ENCODE results near the gene MYO1D. TPM values are rescaled to one million over a fixed set of nuclear protein-coding genes. Genes with fewer than 3 reads are reported as not detected.

Gene MYO1D
- total RNA-seq, 1 experiment from 2014 or later, result 57.2 TPM

DNA sequence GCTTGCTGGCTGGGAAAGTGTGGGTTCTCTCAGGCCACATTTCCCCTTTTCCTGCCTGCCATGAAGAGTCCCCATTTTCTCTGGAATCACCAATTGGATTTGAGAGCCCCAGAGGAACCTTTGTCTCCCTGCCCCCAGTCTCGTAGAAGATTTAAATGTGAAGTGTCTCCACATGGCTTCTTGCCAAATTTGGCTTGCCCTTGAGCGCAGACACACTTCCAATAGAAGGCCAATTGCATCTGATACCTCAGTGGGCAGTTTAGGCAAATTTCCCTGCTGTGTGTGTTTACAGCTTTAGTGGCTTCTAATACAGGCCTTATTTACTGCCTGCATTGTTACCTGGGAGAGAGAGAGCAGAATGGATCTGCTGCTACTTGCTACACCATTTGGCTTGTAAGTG is 360.5 kb downstream of the MYO1D start:
- intact Hi-C loops (cut with micrococcal nuclease; ENCODE audit: unreplicated experiment), result no loop called here
- no peak overlapping the region for H3K27ac Mint-ChIP-seq (ENCODE audit: unreplicated experiment)
- no peaks in the 10 kb centered on the region for H3K9me3 Mint-ChIP-seq (ENCODE audit: low read depth, unreplicated experiment)
- no peaks in the 10 kb centered on the region for H3K27me3 Mint-ChIP-seq (ENCODE audit: unreplicated experiment)
- peaks cover 15% of the 10 kb centered on the region for H3K4me1 Mint-ChIP-seq (ENCODE audit: low read depth, unreplicated experiment)
- H3K36me3 Mint-ChIP-seq (ENCODE audit: insufficient read depth, unreplicated experiment), result no peaks in the 10 kb centered on the region
- DNase-seq, result no peak
- H3K4me3 Mint-ChIP-seq (ENCODE audit: low read depth, unreplicated experiment), result no peak overlapping the region
- TF ChIP-seq, protein P1, sequence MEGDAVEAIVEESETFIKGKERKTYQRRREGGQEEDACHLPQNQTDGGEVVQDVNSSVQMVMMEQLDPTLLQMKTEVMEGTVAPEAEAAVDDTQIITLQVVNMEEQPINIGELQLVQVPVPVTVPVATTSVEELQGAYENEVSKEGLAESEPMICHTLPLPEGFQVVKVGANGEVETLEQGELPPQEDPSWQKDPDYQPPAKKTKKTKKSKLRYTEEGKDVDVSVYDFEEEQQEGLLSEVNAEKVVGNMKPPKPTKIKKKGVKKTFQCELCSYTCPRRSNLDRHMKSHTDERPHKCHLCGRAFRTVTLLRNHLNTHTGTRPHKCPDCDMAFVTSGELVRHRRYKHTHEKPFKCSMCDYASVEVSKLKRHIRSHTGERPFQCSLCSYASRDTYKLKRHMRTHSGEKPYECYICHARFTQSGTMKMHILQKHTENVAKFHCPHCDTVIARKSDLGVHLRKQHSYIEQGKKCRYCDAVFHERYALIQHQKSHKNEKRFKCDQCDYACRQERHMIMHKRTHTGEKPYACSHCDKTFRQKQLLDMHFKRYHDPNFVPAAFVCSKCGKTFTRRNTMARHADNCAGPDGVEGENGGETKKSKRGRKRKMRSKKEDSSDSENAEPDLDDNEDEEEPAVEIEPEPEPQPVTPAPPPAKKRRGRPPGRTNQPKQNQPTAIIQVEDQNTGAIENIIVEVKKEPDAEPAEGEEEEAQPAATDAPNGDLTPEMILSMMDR (IDR thresholded peaks at IDR 0.05; ENCODE audit: unreplicated experiment), result no peak
- no TSS peak for BruUV-seq (replicated peaks)
- CTCF ChIA-PET, result no interaction called here

DNA sequence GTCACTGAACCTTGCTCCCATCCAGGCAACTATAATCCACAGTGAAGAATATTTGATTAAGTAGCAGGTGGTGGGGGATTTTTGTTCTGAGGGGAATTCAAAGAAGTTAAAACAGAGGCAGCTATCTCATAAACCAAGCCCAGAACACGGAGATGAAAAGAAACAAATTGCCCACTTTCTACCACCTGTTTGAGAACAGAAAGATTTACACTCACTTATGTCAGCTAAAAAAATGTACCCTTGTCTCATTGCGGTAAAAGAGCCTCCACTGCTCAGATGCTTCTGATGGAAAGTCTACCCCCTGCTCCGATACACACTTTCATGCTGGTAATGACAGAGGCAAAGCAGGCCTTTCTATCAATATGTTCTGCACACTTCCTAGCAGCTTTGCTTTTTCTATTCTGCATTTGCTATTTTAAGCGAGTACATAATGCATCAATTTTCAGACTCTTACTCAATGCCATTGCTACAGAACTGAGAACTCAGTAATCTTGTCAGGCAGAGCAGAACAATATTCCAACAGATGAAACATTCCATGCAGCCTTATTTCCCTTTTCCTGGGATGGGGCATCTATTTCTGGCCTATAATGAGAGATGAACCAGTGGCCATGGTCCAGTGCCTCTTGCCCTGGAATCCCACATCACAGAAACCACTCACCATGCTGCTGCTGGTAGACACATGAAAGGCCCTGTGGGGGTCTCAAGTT is 361.1 kb downstream of the MYO1D start:
- Mint-ChIP-seq H3K27me3 (ENCODE audit: unreplicated experiment) (no peaks in the 10 kb centered on the region), H3K9me3 (ENCODE audit: low read depth, unreplicated experiment) (no peaks in the 10 kb centered on the region)
- CTCF ChIA-PET, result no interaction called here

DNA sequence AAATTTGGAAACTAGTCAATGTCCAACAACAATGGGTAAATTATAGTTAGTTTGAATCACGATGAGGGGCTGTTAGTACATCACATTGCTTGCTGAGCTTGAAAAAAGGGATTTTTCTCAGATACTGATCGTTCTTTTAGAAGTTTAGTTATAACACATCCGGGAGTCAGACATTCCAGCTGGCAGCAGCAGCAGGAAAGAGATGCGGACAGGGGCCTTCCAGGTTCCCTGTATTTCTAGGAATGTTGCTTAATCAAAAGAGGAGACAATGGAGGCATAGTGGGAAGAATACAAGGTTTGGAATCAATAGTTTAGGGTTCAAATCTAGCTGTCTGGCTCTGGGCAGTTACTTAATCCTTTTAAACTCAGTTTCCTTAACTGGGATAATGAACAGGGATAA is 362.3 kb downstream of the MYO1D start:
- no peaks in the 10 kb centered on the region for H3K36me3 Mint-ChIP-seq (ENCODE audit: insufficient read depth, unreplicated experiment)
- BruUV-seq (replicated peaks), result no TSS peak
- peaks cover 4% of the 10 kb centered on the region for H3K4me1 Mint-ChIP-seq (ENCODE audit: low read depth, unreplicated experiment)
- CTCF ChIA-PET, result no interaction called here
- no peaks in the 10 kb centered on the region for H3K9me3 Mint-ChIP-seq (ENCODE audit: low read depth, unreplicated experiment)
- TF ChIP-seq, protein P1 (IDR thresholded peaks at IDR 0.05; ENCODE audit: unreplicated experiment), result no peak
- DNase-seq, result no peak
- no peaks in the 10 kb centered on the region for H3K27me3 Mint-ChIP-seq (ENCODE audit: unreplicated experiment)
- no peak overlapping the region for H3K27ac Mint-ChIP-seq (ENCODE audit: unreplicated experiment)
- intact Hi-C loops (cut with micrococcal nuclease; ENCODE audit: unreplicated experiment), result no loop called here
- no peak overlapping the region for H3K4me3 Mint-ChIP-seq (ENCODE audit: low read depth, unreplicated experiment)

More for the DNA sequence above, 361.1 kb downstream of the MYO1D start:
- DNase-seq, result no peak
- peaks cover 15% of the 10 kb centered on the region for H3K4me1 Mint-ChIP-seq (ENCODE audit: low read depth, unreplicated experiment)
- no TSS peak for BruUV-seq (replicated peaks)
- TF ChIP-seq, protein P1 (IDR thresholded peaks at IDR 0.05; ENCODE audit: unreplicated experiment), result no peak
- H3K4me3 Mint-ChIP-seq (ENCODE audit: low read depth, unreplicated experiment), result no peak overlapping the region
- no peaks in the 10 kb centered on the region for H3K36me3 Mint-ChIP-seq (ENCODE audit: insufficient read depth, unreplicated experiment)
- intact Hi-C loops (cut with micrococcal nuclease; ENCODE audit: unreplicated experiment), result no loop called here
- H3K27ac Mint-ChIP-seq (ENCODE audit: unreplicated experiment), result no peak overlapping the region

DNA sequence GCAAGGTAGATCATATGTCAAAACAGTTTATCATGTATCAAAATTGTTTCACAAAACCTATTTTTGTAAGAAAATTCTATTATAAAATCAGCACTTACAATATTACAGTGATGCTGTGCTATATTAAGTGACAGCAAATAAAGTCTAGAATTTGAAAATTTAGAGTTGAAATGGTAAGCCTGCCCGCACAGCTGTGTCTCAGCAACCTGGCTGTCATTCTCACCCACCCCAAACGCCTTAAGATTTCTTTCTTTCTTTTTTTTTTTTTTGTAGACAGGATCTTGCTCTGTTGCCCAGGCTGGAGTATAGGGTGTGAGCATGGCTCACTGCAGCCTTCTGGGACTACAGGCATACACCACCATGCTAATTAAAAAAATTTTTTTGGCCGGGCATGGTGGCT is 363.3 kb downstream of the MYO1D start:
- Mint-ChIP-seq H3K9me3 (ENCODE audit: low read depth, unreplicated experiment) (no peaks in the 10 kb centered on the region), H3K4me1 (ENCODE audit: low read depth, unreplicated experiment) (no peaks in the 10 kb centered on the region), H3K36me3 (ENCODE audit: insufficient read depth, unreplicated experiment) (no peaks in the 10 kb centered on the region), H3K4me3 (ENCODE audit: low read depth, unreplicated experiment) (no peak overlapping the region), H3K27me3 (ENCODE audit: unreplicated experiment) (no peaks in the 10 kb centered on the region), H3K27ac (ENCODE audit: unreplicated experiment) (no peak overlapping the region)
- TF ChIP-seq, protein P1 (IDR thresholded peaks at IDR 0.05; ENCODE audit: unreplicated experiment), result no peak
- CTCF ChIA-PET, result no interaction called here
- no peak for DNase-seq
- intact Hi-C loops (cut with micrococcal nuclease; ENCODE audit: unreplicated experiment), result no loop called here
- BruUV-seq (replicated peaks), result no TSS peak
